K562 (cell line): ENCODE measurements around the gene AGAP1.

ENCODE experiments used
- CTCF ChIP-seq, 3 experiments: IDR thresholded peaks in 2 of 3; conservative IDR thresholded peaks in 1 of 3; 2 replicates each; pipeline ENCODE4 v1.5.1; 2011 to 2012; ENCODE audit warnings: low read length in 3 of 3, mild to moderate bottlenecking in 3 of 3, control low read depth in 2 of 3, improper control_type of control experiment in 1 of 3, inconsistent platforms in 1 of 3, low read depth in 1 of 3, mixed read lengths in 1 of 3, moderate library complexity in 1 of 3; ENCODE audit not compliant: insufficient read depth in 2 of 3
- FOXM1 ChIP-seq, 2 experiments: fragments of 450-650 bp in 1 of 2; sonication (generic) in 1 of 2; formaldehyde crosslinking in 1 of 2; IDR thresholded peaks; 2 replicates each; pipeline versions ENCODE4 v1.6.1 to v1.9.0; 2017 to 2022; ENCODE audit warnings: low read depth in 2 of 2, mild to moderate bottlenecking in 2 of 2, missing genetic modification reagents in 1 of 2, moderate library complexity in 1 of 2
- NR3C1 ChIP-seq: sonication (generic); formaldehyde crosslinking; IDR thresholded peaks from 2 replicates; pipeline ENCODE4 v1.8.1; 2022; ENCODE audit warnings: missing genetic modification reagents
- PHTF2 ChIP-seq: fragments of 250-450 bp; sonication (Bioruptor Pico); IDR thresholded peaks from 2 replicates; pipeline ENCODE4 v1.5.0; 2021; ENCODE audit warnings: mild to moderate bottlenecking
- ZNF57 ChIP-seq: fragments of 450-650 bp; formaldehyde crosslinking; IDR thresholded peaks from 2 replicates; pipeline ENCODE4 v1.4.0; 2020; ENCODE audit warnings: mild to moderate bottlenecking, moderate library complexity
- ZNF780A ChIP-seq: fragments of 250-450 bp; sonication (Bioruptor Pico); IDR thresholded peaks from 2 replicates; pipeline ENCODE4 v1.5.0; 2021; ENCODE audit warnings: mild to moderate bottlenecking
- TF ChIP-seq, protein P1 (sequence below): fragments of 450-650 bp; IDR thresholded peaks from 2 replicates; pipeline ENCODE4 v1.6.1; 2016; ENCODE audit warnings: low read depth
- TF ChIP-seq, protein P2 (sequence below): sonication (generic); formaldehyde crosslinking; IDR thresholded peaks from 2 replicates; pipeline ENCODE4 v1.5.0; 2020; ENCODE audit warnings: missing genetic modification reagents
- TF ChIP-seq, protein P3 (sequence below): fragments of 250-450 bp; sonication (Bioruptor Pico); IDR thresholded peaks from 2 replicates; pipeline ENCODE4 v1.4.0; 2020

- TF ChIP-seq PHTF2 (CRISPR knock-in tag) = no peak
- TF ChIP-seq ZNF780A (CRISPR knock-in tag) = no peak
- no peak for TF ChIP-seq FOXM1 (IDR thresholded peaks at IDR 0.05; ENCODE audit: low read depth)
- TF ChIP-seq FOXM1 (CRISPR knock-in tag; IDR thresholded peaks at IDR 0.05; ENCODE audit: low read depth) = no peak
- no peak for TF ChIP-seq CTCF (IDR thresholded peaks at IDR 0.05 in 2 of 3, conservative IDR thresholded peaks at IDR 0.05 in 1 of 3; ENCODE audit: insufficient read depth in 2 of 3, low read depth in 1 of 3, low read length in 3 of 3)
- TF ChIP-seq NR3C1 (CRISPR knock-in tag) = no peak
- TF ChIP-seq, protein P1, sequence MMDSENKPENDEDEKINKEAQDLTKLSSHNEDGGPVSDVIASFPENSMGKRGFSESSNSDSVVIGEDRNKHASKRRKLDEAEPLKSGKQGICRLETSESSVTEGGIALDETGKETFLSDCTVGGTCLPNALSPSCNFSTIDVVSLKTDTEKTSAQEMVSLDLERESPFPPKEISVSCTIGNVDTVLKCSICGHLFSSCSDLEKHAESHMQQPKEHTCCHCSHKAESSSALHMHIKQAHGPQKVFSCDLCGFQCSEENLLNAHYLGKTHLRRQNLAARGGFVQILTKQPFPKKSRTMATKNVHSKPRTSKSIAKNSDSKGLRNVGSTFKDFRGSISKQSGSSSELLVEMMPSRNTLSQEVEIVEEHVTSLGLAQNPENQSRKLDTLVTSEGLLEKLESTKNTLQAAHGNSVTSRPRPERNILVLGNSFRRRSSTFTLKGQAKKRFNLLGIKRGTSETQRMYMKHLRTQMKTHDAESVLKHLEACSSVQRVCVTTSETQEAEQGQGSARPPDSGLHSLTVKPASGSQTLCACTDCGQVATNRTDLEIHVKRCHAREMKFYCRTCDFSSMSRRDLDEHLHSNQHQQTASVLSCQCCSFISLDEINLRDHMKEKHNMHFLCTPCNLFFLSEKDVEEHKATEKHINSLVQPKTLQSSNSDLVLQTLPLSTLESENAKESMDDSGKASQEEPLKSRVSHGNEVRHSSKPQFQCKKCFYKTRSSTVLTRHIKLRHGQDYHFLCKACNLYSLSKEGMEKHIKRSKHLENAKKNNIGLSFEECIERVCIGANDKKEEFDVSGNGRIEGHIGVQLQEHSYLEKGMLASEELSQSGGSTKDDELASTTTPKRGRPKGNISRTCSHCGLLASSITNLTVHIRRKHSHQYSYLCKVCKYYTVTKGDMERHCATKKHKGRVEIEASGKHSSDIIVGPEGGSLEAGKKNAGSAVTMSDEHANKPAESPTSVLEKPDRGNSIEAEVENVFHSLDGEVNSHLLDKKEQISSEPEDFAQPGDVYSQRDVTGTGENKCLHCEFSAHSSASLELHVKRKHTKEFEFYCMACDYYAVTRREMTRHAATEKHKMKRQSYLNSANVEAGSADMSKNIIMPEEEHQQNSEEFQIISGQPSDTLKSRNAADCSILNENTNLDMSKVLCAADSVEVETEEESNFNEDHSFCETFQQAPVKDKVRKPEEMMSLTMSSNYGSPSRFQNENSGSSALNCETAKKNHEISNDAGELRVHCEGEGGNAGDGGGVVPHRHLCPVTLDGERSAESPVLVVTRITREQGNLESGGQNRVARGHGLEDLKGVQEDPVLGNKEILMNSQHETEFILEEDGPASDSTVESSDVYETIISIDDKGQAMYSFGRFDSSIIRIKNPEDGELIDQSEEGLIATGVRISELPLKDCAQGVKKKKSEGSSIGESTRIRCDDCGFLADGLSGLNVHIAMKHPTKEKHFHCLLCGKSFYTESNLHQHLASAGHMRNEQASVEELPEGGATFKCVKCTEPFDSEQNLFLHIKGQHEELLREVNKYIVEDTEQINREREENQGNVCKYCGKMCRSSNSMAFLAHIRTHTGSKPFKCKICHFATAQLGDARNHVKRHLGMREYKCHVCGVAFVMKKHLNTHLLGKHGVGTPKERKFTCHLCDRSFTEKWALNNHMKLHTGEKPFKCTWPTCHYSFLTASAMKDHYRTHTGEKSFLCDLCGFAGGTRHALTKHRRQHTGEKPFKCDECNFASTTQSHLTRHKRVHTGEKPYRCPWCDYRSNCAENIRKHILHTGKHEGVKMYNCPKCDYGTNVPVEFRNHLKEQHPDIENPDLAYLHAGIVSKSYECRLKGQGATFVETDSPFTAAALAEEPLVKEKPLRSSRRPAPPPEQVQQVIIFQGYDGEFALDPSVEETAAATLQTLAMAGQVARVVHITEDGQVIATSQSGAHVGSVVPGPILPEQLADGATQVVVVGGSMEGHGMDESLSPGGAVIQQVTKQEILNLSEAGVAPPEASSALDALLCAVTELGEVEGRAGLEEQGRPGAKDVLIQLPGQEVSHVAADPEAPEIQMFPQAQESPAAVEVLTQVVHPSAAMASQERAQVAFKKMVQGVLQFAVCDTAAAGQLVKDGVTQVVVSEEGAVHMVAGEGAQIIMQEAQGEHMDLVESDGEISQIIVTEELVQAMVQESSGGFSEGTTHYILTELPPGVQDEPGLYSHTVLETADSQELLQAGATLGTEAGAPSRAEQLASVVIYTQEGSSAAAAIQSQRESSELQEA = no peak
- no peak for TF ChIP-seq ZNF57 (CRISPR knock-in tag)
- TF ChIP-seq, protein P2, sequence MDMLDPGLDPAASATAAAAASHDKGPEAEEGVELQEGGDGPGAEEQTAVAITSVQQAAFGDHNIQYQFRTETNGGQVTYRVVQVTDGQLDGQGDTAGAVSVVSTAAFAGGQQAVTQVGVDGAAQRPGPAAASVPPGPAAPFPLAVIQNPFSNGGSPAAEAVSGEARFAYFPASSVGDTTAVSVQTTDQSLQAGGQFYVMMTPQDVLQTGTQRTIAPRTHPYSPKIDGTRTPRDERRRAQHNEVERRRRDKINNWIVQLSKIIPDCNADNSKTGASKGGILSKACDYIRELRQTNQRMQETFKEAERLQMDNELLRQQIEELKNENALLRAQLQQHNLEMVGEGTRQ (CRISPR knock-in tag) = no peak
- TF ChIP-seq, protein P3, sequence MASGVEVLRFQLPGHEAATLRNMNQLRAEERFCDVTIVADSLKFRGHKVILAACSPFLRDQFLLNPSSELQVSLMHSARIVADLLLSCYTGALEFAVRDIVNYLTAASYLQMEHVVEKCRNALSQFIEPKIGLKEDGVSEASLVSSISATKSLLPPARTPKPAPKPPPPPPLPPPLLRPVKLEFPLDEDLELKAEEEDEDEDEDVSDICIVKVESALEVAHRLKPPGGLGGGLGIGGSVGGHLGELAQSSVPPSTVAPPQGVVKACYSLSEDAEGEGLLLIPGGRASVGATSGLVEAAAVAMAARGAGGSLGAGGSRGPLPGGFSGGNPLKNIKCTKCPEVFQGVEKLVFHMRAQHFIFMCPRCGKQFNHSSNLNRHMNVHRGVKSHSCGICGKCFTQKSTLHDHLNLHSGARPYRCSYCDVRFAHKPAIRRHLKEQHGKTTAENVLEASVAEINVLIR (CRISPR knock-in tag) = no peak
Observed at GRCh38 chr2:236019434-236019833, 525.6 kb downstream of the AGAP1 start.
